Cerebellar nuclear complex (tissue), 1 donor: ENCODE measurements around the gene CCDC167.

ENCODE experiments used
- DNase-seq, 2 experiments: peaks; one replicate each; lab custom pipeline; 2025; lab: John Stamatoyannopoulos, UW

CCDC167 gene

DNA sequence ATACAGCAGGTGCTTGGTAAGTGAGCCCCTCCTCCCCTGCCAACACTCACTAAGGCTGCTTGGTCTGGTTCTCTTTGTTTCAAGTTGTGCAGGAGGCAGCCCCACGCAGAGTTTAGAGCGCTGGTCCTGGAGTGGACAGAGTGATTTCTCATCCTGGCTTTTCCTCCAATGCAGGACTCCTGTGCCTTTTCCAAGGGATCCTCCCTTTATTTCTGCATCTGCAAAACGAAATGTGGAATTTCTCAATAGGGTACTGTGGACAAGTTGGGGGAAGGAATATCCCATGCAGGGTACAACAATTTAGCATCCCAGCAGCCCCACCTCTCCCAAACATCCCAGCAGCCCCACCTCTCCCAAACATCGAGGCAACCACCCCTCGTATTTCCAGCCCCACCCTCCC lies 30.6 kb upstream of the CCDC167 start:
- DNase-seq: no peak

DNA sequence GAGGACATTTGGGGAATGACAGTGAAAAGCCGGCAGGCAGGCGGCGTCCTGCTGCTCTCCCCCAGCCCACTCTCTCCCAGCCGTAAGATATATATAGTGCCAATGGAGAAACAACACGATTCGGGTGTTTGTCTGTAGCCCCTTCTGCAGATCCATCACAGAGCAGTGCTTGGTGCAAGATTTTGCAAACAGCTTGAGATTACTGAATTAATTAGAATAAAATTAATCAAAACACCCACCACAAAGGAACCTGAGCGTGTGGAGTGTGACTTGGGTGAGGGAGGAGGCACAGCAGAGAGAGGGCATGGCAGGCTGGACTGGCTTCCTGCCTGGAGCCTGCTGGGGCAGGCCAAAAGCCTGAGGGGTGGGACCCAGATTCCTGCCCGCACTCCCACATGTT lies 28.8 kb upstream of the CCDC167 start:
- no peak for DNase-seq

DNA sequence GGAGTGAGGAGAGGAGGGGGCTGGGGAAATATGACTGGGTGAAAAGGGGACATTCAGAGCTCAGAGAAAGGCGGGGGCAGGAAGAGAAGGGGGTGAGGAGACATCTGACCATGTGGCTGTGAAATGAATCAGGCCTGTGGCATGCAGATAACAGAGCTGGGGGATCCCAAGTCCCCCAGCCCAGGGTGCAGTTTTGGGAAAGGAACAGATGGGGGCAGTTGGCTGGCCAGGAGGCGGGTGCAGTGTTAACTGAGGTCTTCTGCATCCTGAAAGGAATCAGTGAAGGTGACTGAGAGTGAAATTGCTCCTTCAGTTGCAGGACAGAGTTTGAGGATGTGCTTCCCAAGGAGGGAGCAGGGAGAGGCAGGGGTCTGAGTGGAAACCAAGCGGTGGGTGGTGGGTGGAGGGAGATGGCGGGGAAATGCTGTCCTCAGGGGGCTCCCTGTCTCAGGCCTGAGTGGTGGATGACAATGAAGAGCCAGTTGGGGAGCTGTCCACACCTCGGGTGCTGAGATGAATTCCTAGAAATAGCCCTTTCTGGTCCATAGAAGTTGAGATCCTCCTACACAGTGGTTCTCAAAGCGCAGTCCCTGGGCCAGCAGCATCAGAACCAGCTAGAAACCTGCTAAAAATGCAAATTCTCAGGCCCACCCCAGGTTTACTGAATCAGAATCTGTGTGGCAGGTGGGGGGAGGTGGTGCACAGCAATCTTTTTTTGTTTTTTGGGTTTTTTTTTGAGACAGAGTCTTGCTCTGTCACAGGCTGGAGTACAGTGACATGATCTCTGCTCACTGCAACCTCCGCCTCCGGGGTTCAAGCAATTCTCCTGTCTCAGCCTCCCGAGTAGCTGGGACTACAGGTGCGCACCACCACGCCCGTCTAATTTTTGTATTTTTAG lies 26.0 kb upstream of the CCDC167 start:
- no peak for DNase-seq

DNA sequence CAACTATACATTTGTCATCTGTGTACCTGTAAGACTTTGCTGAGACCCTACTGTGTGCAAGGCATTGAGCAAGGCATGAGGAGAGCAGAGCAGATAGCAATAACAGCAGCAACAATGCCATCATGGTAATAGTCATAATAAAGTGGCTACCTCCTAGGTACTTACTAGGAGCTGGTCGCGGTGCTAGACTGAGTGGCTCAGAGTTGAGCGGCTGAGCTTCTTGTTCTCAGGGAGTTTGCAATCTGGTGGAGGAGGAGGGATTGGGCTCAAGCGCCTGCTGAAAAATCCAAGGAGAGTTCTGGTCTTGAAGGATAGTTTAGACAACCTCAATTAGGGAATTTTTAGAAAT lies 25.3 kb upstream of the CCDC167 start:
- no peak for DNase-seq

DNA sequence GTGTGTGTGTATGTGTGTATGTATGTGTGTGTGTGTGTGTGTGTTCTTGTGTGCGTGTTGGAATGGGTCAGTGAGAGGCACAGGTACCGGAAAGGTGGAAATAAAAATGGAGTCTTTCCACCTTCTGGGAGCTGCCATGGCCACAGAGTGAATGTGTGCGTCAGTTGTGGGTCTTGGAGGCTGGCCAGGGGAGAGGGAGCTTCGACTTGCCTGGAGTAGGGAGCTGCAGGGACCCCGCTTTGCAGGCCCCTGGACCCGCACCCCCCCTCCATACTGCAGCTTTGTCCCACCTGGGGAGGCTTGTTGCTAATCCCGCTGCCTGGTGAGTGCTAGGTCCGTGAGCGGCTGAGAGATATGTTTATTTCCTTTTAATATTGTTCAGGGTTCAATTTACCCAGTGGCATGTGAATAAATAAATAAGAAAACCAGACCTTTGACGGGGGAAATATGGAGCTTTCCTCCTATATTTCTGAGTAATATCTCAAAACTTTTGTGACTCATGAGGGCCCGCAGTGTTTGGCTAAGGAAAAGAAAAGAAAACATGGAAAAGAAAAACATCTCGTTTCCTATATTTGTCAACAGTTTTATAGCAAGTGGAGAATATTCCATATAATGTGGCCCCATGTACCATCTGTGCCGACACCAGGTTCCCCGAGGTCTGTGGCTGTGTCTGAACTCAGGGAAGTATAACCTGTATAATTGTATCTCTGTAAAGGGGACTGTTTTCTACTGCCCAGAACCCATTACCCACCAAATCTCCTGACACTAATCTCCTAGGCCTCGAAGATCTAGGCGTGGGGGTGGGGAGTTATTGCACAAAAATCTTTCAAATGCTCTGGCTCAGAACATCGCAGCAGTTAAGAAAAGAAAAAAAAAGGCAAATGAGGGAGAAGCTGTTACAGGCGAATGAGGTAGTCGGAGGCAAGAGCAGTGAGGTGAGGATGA lies 24.6 kb upstream of the CCDC167 start:
- no peak for DNase-seq

DNA sequence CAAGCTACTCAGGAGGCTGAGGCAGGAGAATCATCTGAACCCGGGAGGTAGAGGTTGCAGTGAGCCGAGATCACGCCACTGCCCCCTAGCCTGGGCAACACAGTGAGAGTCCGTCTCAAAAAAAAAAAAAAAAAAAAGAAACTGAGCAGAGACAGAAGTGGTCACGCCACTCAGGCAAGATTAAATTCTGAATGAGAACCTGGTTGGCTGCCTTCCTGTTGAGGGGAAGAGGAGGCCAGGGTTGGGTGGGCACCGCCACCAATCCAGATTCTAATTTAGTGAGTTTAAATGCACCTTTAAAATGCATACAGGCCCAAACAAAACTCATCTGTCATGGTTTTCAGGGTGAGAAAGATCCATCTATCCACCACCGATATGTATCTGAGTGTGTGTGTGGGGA lies 23.7 kb upstream of the CCDC167 start:
- DNase-seq: no peak

DNA sequence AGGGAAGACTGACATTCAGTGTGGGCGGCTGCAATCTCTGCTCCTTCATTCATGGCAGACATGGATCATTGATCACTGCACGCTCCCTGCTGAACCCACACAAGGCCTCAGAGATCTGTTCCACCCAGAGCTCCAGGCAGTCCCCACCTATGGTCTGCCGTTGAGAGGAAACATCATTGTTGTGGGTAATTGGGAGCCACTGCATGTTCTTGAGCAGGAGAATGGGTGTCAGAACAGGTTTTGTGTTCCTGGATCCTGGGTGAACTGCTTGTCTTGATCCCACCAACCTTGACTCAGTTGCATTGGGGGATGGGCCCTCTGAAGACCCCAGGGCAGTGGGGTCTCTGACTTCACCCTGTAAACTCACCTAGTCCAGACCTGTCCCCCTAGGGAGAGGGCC lies 23.1 kb upstream of the CCDC167 start:
- no peak for DNase-seq

DNA sequence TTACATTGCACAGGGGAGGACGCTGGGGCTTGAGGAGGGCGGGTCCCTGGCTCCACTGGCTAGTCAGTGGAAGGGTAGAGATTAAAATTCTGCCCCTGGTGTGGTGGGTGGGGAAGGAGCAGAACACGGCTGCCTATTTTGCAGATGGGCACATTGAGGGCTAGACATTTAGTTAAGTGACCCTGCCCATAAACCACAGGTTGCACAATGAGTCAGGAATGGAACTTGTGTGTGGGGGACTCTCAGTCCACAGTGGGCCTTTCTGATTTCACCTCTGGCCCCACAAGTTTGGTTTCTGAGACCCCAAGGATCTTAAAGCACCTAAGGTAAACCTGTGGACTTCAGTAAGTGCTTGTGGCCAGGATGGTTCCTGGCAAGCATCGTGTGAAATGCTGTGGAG lies 22.0 kb upstream of the CCDC167 start:
- no peak for DNase-seq

DNA sequence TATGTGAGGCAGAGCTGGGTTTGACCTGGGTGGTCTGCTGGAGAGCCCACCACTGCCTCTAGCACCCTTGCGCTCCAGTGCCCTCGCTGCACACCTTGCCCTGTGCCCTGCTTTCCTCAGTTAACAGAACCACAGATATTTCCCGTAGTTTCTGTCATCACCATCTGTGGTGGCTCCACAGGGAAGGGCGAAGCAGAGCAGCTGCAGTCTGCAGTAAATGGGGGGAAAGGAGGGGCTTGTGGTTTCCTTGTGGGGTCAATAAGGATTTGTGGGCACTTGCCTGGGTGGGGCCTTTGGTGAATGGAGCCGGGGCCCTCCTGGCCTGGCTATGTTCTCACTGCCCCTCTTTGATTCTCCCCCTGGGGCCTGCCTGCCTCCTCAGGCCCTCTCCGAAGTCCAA lies 21.2 kb upstream of the CCDC167 start:
- no peak for DNase-seq

DNA sequence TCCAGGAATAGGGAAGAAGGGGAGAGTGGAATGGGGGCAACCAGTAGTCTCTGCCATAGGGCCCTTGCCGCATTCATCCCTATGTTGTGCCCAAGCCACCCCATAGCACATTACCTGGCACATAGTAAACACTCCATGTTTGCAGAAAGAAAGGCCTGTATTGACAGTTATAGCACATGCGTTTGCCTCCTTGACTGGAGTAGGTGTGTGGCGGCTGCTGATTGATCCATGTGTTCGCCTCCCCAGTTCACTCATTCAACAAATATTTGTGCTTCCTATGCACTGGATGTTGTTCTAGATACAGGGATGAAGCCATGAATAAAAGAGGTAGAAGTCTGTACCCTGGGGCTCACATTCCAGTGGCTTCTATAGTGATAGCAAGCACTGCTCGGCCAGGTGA lies 19.8 kb upstream of the CCDC167 start:
- DNase-seq: no peak

DNA sequence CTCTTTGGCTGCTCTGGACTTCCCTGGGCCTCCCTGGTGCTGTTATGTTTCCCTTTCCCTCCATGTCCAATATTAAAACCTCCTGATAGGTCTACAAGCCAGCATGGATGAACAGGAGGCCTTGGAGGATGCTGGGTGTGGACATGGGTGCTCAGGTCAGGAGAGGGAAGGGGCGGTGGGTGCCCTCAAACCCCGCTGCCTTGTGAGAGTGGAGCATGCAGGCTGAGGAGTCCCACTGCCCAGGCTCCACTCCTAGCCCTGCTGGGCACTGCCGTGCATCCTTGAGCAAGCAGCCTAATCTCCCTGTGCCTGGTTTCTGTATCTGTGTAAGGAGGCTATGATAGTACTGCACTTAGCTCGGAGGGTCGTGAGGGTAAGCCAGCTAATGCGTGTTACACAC lies 18.4 kb upstream of the CCDC167 start:
- no peak for DNase-seq

DNA sequence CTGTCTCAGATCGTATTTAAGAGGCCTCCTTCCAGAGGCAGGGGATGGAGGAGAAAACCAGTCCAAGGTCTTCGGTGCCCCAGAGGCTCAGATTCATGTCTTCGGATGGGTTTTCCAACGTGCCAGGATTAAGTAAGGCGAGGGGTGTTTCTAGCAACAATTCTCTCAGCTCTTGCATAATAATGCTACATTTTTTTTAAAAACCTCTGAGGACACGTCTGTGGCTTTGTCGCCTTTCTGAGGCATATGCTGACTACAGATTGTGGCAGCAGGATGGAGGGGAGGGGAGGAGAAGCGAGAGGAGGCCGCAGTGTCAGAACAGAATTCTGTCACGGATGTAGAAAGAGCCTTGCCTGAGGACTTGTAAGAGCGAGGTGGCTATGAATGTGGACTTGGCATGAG lies 17.7 kb upstream of the CCDC167 start:
- DNase-seq: peak; percentile 32 to 44

DNA sequence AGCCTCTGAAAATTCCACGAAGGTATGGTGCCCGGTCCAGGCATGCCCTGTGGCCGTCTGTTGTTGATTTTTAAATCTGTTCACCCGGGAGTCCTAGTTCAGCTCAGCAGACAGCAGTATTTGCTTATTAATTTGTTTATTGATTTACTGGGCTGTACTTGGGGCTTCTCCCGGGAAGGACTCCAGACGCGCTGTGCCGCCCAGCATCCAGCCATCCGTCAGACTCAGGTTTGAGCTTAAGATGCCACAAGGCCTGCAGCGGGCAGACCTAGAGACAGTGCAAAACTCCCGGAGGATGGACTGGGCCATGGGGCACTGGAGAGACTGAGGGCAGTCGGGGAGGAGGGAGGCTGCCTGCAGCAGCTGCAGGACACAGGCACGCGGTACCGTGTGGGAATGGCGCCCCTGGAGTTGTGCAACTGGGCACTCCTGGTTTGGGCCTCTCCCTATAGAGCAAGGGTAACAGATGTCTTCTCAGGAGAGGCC lies 17.3 kb upstream of the CCDC167 start:
- no peak for DNase-seq

DNA sequence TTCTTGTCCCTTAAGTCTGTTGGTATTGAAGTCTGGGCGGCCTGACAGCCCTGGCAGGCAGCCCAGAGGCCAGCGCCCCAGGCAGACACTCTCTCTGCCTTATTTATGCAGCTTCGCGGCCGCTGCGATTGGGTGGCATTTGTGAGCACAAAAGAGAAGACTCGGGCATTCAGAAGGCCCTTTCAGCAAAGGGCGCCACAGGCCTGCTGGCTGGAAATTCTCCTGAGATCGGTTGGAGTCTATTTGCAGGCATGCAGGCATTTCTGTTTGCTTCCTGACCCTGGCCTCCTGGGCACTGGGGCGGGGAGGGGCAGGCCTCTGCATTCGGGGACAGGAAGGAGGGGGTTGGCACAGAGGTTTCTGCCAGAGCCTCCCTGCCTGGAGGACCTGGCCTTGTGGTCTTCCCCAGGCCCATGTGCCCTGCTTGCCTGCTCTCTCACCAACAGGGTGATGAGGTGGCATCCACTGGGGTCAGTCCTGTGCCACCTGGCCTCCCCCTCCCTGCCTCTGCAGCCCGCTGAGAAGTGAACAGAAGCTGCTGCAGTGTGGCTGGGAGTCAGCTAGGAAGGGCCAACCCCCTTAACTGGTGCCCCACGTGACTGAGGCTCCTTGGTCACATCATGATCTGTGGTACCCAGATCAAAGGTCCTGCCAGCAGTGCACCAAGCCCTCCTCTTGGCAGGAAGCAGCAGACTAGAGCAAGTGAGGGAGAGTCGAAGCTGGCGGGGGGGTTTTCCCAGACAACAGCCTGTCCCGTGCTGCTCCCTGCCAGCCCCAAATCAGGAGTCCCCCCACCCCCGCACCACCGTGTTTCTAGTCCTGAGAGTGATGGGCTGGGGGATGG lies 16.6 kb upstream of the CCDC167 start:
- DNase-seq: peak in 1 of 2 experiments; percentile 19

DNA sequence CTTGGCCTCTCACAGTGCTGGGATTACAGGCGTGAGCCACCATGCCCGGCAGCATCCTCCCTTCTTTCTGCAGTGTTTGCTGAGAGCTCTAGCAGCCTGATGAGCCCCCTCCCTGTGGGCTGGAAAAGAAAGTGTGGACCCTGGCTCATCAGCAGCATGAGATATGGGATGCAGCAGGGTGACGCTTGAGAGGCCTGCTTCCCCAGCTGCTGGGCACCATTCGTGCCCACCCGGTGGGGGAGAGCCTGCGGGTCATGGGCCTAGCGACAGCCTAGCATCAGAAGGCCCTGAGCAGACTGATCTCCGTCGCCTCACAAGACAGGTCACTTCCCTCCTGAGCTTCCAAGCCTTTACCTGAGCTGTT lies 16.0 kb upstream of the CCDC167 start:
- DNase-seq: no peak

DNA sequence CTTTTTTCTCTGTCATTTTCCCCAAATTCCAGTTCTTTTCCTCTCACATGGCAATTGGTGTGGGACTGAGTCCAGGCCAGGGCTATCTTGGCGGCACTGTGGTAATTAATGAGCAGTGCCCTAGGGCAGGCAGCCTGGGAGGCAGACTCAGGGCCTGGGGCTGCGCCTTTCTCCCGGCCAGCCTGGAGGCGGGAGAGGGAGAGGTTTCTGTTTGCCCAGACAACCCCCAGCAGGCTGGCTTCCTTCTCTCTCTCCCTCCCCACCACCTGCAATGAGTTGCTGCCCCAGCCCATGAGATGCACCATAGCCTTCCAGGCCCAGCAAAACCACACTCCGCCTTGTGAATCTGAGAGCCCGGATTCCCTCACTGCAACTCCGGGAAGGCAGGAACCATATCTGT lies 15.1 kb upstream of the CCDC167 start:
- DNase-seq: no peak

DNA sequence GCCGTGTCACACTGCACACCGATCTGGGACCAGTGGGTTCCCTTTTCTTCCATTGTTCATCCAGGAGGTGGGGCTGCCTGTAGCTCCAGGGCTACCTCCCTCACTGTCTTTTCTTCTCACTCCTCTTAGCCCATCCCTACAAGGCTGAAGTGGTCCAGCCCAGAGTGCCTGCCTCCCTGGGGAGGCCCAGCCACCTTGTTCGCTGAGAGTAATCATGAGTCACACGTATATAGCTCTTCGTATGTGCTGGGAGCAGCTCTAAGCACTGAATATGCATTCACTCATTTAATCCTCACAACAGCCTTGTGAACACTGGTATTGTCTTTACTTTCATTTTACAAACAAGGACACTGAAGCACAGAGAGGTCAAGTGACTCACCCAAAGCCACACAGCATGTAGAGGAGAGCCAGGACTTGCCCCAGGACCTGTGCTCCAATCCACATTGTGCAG lies 14.7 kb upstream of the CCDC167 start:
- DNase-seq: no peak

DNA sequence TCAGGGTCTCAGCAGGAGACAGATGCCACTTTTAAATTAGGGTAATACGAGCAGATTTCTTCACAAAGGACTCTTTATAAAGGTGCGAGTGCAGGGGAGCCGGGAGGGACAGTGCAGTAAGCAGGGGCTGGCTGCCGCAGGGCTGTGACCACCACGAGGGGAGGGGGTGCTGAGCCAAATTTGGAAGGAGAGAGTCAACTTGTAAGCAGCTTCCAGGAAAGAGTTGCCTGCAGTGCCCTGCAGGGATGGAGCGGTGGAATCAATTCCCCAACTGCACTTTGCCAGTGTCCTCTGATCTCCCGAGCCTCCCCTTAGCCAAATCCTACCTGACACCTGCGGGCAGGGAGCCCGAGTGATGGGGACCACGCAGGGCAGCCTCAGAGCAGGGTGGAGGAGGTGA lies 13.9 kb upstream of the CCDC167 start:
- DNase-seq: no peak

DNA sequence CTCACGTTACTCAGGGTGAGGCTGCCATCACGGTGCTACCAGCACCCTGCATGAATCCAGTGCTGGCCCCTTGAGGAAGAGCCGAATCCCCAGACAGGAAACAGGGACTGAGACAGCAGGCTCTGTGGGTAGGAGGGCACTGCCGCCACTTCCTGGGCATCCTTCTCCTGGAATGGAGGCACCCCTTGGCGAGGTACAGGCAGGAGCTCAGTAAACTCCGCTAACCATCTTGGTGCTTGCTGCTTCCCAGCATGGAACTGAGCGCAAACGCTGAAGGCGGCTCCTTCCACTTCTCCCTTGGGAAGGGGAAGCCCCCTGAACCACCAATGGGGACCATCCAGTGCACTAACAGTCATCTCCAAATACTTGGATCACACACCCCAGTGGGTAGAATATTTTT lies 13.5 kb upstream of the CCDC167 start:
- DNase-seq: no peak

DNA sequence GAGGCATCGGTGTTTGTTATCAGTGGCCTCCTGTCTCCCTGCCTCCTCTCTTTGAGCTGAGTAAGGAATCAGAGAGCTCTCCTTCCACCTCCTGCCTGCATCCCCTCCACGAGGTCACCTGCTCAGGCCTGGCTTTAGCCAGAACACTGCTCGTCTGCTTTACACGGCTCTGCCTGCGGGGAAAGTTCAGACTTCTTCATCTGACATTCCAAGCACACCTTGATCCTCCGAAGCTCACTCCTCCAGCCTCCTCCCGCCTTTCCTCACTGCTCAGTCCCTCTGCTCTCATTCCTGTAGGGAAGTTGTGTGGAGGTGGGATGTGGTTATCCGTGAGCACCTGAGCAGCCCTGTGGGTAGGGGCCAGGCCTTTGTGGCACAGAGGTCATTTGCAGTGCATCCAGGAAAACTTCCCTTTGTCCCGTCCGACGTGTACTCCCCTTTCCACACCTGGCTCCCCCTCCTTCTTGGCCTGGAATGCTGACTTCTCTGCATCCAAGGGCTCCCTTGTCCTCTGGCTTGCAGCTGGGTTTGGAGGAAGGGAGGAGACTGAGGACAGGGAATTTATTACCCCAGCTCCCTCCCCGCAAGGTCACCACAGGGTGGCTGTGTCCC lies 12.8 kb upstream of the CCDC167 start:
- DNase-seq: no peak

DNA sequence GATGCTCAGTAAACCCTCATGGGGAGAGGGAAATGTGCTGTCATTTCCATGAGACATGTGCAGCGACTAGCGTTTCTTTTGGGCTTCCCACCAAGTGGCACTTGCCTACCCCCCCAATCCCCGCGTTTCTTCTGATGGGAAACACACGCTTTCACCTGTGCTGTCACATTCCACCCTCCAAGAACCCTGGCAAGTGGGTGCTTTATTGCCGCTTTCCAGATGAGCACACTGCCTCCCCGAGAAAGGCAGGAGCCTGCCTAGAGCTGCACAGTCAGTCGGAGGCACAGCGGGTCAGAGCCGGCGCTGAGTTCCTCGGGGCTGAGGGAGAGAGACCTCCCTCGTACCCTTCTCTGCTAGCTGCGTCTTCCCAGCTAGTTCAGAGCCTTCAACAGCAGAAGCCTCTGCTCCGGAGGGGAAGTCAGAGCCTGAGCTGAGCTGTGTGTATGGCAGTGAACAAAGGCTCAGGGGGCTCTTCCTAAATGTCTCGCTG lies 12.3 kb upstream of the CCDC167 start:
- no peak for DNase-seq
